Endothelial cell of umbilical vein (primary cell): ENCODE measurements around the gene DMXL1. TPM values are rescaled to one million over a fixed set of nuclear protein-coding genes. Genes with fewer than 3 reads are reported as not detected.

Source experiments
- BruUV-seq: library from RNA; stranded (reverse); fragments of 400-500 nt; replicated peaks from 2 replicates; lab custom pipeline; 2021; lab: Mats Ljungman, UMichigan
- CTCF ChIA-PET: fragments of 300-600, 350-600 bp; sonication (Branson Sonifier 250); formaldehyde crosslinking; loops from one replicate; lab custom pipeline; 2021; ENCODE audit warnings: antibody characterized with exemption, inconsistent platforms; lab: Charles Lee
- POLR2A ChIA-PET: fragments of 300-600, 350-600 bp; sonication (Branson Sonifier 250); formaldehyde crosslinking; loops from one replicate; lab custom pipeline; 2021; ENCODE audit warnings: antibody characterized with exemption, inconsistent platforms; lab: Charles Lee
- DNase-seq: peaks from one replicate; pipeline ENCODE4 v3.0.0-alpha.2; 2011; ENCODE audit warnings: low read depth, low spot score
- FAIRE-seq: peaks from 2 replicates; lab custom pipeline; 2011; peaks lifted over from hg19 to GRCh38; lab: Jason Lieb, UNC
- H2AFZ ChIP-seq: 2 replicates; pipeline ENCODE4 v1.6.0; 2012; ENCODE audit warnings: low read depth, low read length, control low read depth, inconsistent platforms
- H3K27ac ChIP-seq: 2 replicates; pipeline ENCODE4 v1.5.1; 2011; ENCODE audit warnings: low read depth, mild to moderate bottlenecking, control low read depth, low read length, moderate library complexity; ENCODE audit not compliant: insufficient read depth
- H3K27me3 ChIP-seq, 2 experiments: 2 replicates each; pipeline versions ENCODE4 v1.6.0 to v1.6.1; 2011; ENCODE audit warnings: low read length in 2 of 2, mixed read lengths in 1 of 2; ENCODE audit not compliant: control insufficient read depth in 2 of 2, insufficient read depth in 2 of 2
- H3K36me3 ChIP-seq, 2 experiments: 2 replicates in 1 of 2; 3 replicates in 1 of 2; pipeline ENCODE4 v1.5.1; 2011; ENCODE audit warnings: low read length in 2 of 2, mild to moderate bottlenecking in 1 of 2, moderate library complexity in 1 of 2; ENCODE audit not compliant: control insufficient read depth in 2 of 2, insufficient read depth in 2 of 2; ENCODE audit errors: extremely low read depth in 1 of 2
- H3K4me1 ChIP-seq: 3 replicates; pipeline ENCODE4 v1.5.1; 2011; ENCODE audit warnings: mild to moderate bottlenecking, low read length; ENCODE audit not compliant: control insufficient read depth, insufficient read depth; ENCODE audit errors: extremely low read depth
- H3K4me2 ChIP-seq: 2 replicates; pipeline ENCODE4 v1.6.1; 2011; ENCODE audit warnings: low read length, control low read depth, mixed read lengths; ENCODE audit not compliant: insufficient read depth
- H3K4me3 ChIP-seq, 3 experiments: fragments of 200-600 bp in 1 of 3; sonication (generic), shearing (Covaris generic) in 1 of 3; replicated peaks in 1 of 3; 2 replicates each; pipeline ENCODE4 v1.5.1; 2011 to 2016; ENCODE audit warnings: control low read depth in 3 of 3, low read length in 3 of 3, mild to moderate bottlenecking in 2 of 3, inconsistent platforms in 1 of 3, low read depth in 1 of 3, moderate library complexity in 1 of 3; ENCODE audit not compliant: insufficient read depth in 1 of 3
- H3K79me2 ChIP-seq: 2 replicates; pipeline ENCODE4 v1.6.0; 2012; ENCODE audit warnings: low read length, inconsistent platforms; ENCODE audit not compliant: control insufficient read depth, insufficient read depth
- H3K9ac ChIP-seq: replicated peaks from 2 replicates; pipeline ENCODE3; 2011; ENCODE audit warnings: low read length, control low read depth; ENCODE audit not compliant: insufficient read depth; ENCODE audit errors: extremely low read depth
- H3K9me1 ChIP-seq: replicated peaks from 3 replicates; pipeline ENCODE4 v1.6.0; 2011; ENCODE audit warnings: mild to moderate bottlenecking, low read length; ENCODE audit not compliant: control insufficient read depth, insufficient read depth; ENCODE audit errors: extremely low read depth
- H3K9me3 ChIP-seq: replicated peaks from 2 replicates; pipeline ENCODE4 v1.5.1; 2012; ENCODE audit warnings: low read length, inconsistent platforms; ENCODE audit not compliant: control insufficient read depth, insufficient read depth
- H4K20me1 ChIP-seq: replicated peaks from 2 replicates; pipeline ENCODE3; 2011; ENCODE audit warnings: mild to moderate bottlenecking, low read length; ENCODE audit not compliant: control insufficient read depth, insufficient read depth; ENCODE audit errors: extremely low read depth
- CTCF ChIP-seq, 2 donors: IDR thresholded peaks; 1 replicate in 1 of 2; 2 replicates in 1 of 2; pipeline ENCODE4 v1.5.1; 2011; ENCODE audit warnings: low read length in 2 of 2, mild to moderate bottlenecking in 2 of 2, moderate library complexity in 2 of 2, control low read depth in 1 of 2, inconsistent platforms in 1 of 2, low read depth in 1 of 2; ENCODE audit not compliant: insufficient read depth in 1 of 2; ENCODE audit errors: extremely low read depth in 1 of 2
- EZH2 ChIP-seq: IDR thresholded peaks from 2 replicates; pipeline ENCODE4 v1.6.1; 2012; ENCODE audit warnings: borderline replicate concordance, low read depth, mild to moderate bottlenecking, moderate library complexity, low read length, inconsistent platforms; ENCODE audit not compliant: severe bottlenecking
- FOS ChIP-seq: IDR thresholded peaks from 2 replicates; pipeline ENCODE4 v1.6.1; 2011; ENCODE audit warnings: mild to moderate bottlenecking, low read length, moderate library complexity, borderline replicate concordance; ENCODE audit not compliant: insufficient read depth
- GATA2 ChIP-seq: IDR thresholded peaks from 2 replicates; pipeline ENCODE4 v1.7.0; 2011; ENCODE audit warnings: low read depth, mild to moderate bottlenecking, moderate library complexity, mixed read lengths, low read length; ENCODE audit not compliant: insufficient read length, insufficient read depth
- JUN ChIP-seq: IDR thresholded peaks from 2 replicates; pipeline ENCODE4 v1.6.1; 2011; ENCODE audit warnings: borderline replicate concordance, low read depth; ENCODE audit not compliant: insufficient read length, insufficient read depth
- MYC ChIP-seq: IDR thresholded peaks from one replicate; pipeline ENCODE4 v1.6.1; 2011; ENCODE audit warnings: mild to moderate bottlenecking, low read depth, low read length
- POLR2A ChIP-seq: IDR thresholded peaks from 2 replicates; pipeline ENCODE4 v1.6.1; 2012; ENCODE audit warnings: low read depth, mild to moderate bottlenecking, control low read depth, low read length
- POLR2AphosphoS5 ChIP-seq: IDR thresholded peaks from 2 replicates; pipeline ENCODE4 v1.6.1; 2012; ENCODE audit warnings: low read depth, mild to moderate bottlenecking, control low read depth, low read length, moderate library complexity; ENCODE audit not compliant: insufficient read depth
- dilution Hi-C: fragments of 300-500 bp; cut with MboI; formaldehyde crosslinking; loops from one replicate; pipeline ENCODE4 v1.15.0; 2019; ENCODE audit warnings: low sequenced_read_pairs; ENCODE audit not compliant: extremely low pct_ligation_motif_present
- intact Hi-C: fragments of 100-400 bp; cut with micrococcal nuclease; formaldehyde crosslinking; loops from one replicate; pipeline ENCODE4 v1.10.0; 2022
- polyA plus RNA-seq, 4 experiments: library from polyadenylated mRNA; depleted of rRNA in 3 of 4; stranded (reverse) in 3 of 4; unstranded in 1 of 4; fragments of >200 nt; gene quantifications; 2 replicates each; pipeline versions ENCODE4 v1.2.1 to v1.2.3, GENCODE V29; 2011 to 2012; ENCODE audit warnings: missing spikeins in 1 of 4
- total RNA-seq: library from RNA; stranded (reverse); gene quantifications from 2 replicates; pipeline ENCODE4 v1.2.3, GENCODE V29; 2021
- TF ChIP-seq, protein P1 (sequence below): IDR thresholded peaks from 2 replicates; pipeline ENCODE4 v1.6.1; 2011; ENCODE audit not compliant: insufficient read depth, insufficient read length

Gene DMXL1
- total and polyA plus RNA-seq, 2 donors (not counting 3 experiments of a cell fraction or from before 2014, with no cell fraction given): 5.4 to 24.7 TPM

- no peak for TF ChIP-seq CTCF (IDR thresholded peaks at IDR 0.05; ENCODE audit: extremely low read depth in 1 of 2, insufficient read depth in 1 of 2, low read depth in 1 of 2, low read length in 2 of 2)
- TF ChIP-seq MYC: no peak
- TF ChIP-seq GATA2: no peak
- TF ChIP-seq FOS: no peak
- no peak for TF ChIP-seq POLR2AphosphoS5
- TF ChIP-seq, protein P1, sequence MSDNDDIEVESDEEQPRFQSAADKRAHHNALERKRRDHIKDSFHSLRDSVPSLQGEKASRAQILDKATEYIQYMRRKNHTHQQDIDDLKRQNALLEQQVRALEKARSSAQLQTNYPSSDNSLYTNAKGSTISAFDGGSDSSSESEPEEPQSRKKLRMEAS: no peak
- TF ChIP-seq POLR2A: no peak
- no peak for TF ChIP-seq EZH2
- TF ChIP-seq JUN: no peak
- BruUV-seq: no TSS peak
- dilution Hi-C loops: no loop called here
- no peaks in the 10 kb centered on the region for H4K20me1 ChIP-seq
- no peak for DNase-seq
- H3K79me2 ChIP-seq: no peaks in the 10 kb centered on the region
- H3K4me1 ChIP-seq: no peaks in the 10 kb centered on the region
- intact Hi-C loops: no loop called here
- FAIRE-seq: no peak
- CTCF ChIA-PET: no interaction called here
- no peak overlapping the region for H3K4me3 ChIP-seq
- POLR2A ChIA-PET: no interaction called here
- H3K9me3 ChIP-seq: no peaks in the 10 kb centered on the region
- no peak overlapping the region for H3K9ac ChIP-seq
- H3K27me3 ChIP-seq: no peaks in the 10 kb centered on the region
- no peak overlapping the region for H2AFZ ChIP-seq
- H3K27ac ChIP-seq: no peak overlapping the region
- peaks cover 0 to 5% of the 10 kb centered on the region in 2 experiments for H3K36me3 ChIP-seq
- no peaks in the 10 kb centered on the region for H3K9me1 ChIP-seq
- H3K4me2 ChIP-seq: no peak overlapping the region
These were observed 47.1 kb downstream of the DMXL1 start for GRCh38 chr5:119118000-119118399.
